Stomach (tissue), 4 donors: Measurements from ENCODE around the gene PDSS2.

Experiments used
- EP300 ChIP-seq: sonication (generic); formaldehyde crosslinking; IDR thresholded peaks from one replicate; pipeline ENCODE4 v1.6.1; 2017; ENCODE audit warnings: antibody characterized with exemption
- POLR2A ChIP-seq, 4 donors: fragments of 450-650 bp; IDR thresholded peaks; one replicate each; pipeline ENCODE4 v1.6.1; 2016; ENCODE audit warnings: antibody characterized with exemption in 4 of 4, control low read depth in 2 of 4, mild to moderate bottlenecking in 1 of 4, moderate library complexity in 1 of 4
- POLR2AphosphoS5 ChIP-seq, 3 donors: sonication (generic); formaldehyde crosslinking; IDR thresholded peaks; one replicate each; pipeline ENCODE4 v1.6.1; 2016; ENCODE audit warnings: antibody characterized with exemption in 3 of 3
- TF ChIP-seq, protein P1 (sequence below), 7 experiments: fragments of 450-650 bp in 4 of 7; fragments of 200-600 bp in 3 of 7; sonication (generic) in 3 of 7; IDR thresholded peaks; one replicate each; pipeline ENCODE4 v1.5.1; 2016 to 2019; ENCODE audit warnings: antibody characterized with exemption in 7 of 7, control low read depth in 2 of 7, mild to moderate bottlenecking in 1 of 7

DNA sequence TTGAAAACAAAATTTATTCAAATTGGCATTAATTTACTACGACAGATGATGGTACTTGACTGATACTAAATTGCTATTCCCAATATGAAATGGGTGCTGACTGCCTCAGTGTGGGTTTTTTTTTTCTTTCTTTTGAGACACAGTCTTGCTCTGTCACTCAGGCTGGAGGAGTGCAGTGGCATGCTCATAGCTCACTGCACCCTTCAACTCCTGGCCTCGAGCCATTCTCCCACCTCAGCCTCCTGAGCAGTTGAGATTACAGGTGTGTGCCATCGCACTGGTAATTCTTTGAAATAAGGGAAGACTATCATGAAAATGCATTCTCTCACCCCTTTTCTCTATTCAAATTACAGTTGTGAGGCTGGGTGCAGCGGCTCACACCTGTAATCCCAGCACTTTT lies 22.5 kb downstream of the PDSS2 start:
- TF ChIP-seq, protein P1, sequence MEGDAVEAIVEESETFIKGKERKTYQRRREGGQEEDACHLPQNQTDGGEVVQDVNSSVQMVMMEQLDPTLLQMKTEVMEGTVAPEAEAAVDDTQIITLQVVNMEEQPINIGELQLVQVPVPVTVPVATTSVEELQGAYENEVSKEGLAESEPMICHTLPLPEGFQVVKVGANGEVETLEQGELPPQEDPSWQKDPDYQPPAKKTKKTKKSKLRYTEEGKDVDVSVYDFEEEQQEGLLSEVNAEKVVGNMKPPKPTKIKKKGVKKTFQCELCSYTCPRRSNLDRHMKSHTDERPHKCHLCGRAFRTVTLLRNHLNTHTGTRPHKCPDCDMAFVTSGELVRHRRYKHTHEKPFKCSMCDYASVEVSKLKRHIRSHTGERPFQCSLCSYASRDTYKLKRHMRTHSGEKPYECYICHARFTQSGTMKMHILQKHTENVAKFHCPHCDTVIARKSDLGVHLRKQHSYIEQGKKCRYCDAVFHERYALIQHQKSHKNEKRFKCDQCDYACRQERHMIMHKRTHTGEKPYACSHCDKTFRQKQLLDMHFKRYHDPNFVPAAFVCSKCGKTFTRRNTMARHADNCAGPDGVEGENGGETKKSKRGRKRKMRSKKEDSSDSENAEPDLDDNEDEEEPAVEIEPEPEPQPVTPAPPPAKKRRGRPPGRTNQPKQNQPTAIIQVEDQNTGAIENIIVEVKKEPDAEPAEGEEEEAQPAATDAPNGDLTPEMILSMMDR (IDR thresholded peaks at IDR 0.05) = no peak
- TF ChIP-seq POLR2AphosphoS5 (IDR thresholded peaks at IDR 0.05) (no peak), POLR2A (IDR thresholded peaks at IDR 0.05) (no peak), EP300 (no peak)
